ENCODE data around the gene CD34.

Gene CD34

DNA sequence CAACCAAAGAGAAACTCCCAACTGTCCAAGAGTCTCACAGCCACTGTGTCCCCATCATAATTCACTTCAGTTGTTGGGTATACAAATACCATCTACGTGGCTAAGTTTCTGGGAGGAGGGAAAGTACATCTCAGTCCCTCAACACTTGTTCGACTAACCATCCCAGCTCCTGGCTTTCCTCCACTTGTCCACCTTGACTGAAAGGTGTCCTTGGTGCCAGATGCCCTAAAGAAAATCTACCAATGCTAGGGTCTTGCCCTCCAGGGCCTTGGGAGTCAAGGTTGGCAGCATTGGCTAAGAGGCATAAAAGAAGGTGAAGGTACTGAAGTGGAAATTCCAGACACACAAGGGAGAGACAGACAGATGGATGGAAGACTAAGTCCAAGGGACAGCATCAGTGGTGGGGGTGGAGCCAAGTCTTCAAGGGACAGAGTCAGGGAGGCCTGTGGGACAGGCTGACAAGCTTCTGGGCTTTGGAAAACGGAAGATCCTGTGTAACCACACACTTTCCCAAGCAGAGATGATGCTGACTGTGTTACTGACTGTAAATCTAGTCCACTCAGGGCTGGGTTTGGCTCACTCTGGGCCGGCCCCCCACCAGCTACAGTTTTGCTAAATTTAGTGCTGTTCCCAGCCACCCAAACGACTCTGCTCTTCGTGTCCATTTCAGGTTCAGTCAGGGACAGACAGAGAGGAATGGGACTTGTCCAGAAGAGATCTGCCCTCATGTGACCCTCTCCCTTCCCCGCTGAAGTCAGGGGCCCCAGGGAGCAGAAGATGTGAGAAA, 60.1 kb downstream of the CD34 start:
- DNase-seq: no peak

- DNase-seq: no peak
Observed at GRCh38 chr1:207849646-207850045, 61.3 kb downstream of the CD34 start.

DNA sequence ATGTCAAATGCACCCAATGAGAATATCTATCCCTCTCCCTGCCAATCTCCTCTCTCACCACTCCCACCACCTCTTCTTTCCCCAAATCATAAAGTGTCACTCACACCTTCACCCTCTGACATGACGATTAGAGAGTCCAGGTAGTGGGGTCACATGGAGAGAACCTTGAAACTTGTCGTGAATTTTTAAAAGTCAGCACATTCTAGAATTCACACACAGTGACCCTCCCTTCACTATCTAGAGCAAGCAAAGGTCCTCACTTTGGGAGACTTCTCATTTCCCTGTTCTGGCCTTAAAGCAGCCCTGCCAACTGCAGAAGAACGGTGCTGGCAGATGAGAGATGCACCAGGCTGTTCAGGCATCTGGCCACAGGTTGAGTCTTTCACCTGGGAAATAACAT, 61.9 kb downstream of the CD34 start:
- peak; percentile 11 for DNase-seq

DNA sequence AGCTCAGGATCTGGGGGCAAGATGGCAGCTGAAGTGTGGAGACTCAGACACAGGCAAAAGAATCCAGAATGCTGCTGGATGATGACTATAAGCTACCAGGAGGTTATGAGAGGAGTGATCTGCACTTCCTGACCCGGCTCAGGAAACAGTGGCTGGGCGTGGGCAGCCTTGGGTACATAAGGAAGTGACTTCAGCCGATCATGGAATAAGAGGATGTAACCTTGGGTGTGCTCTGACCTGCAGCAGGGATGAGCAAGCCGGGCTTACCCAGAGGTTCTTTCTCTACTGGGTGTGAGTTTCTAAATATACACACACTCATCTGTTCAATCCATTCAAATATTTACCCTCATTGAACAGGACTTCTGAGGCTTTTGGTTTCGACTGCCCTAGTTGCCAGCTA, 62.7 kb downstream of the CD34 start:
- DNase-seq: peak; percentile 98

DNA sequence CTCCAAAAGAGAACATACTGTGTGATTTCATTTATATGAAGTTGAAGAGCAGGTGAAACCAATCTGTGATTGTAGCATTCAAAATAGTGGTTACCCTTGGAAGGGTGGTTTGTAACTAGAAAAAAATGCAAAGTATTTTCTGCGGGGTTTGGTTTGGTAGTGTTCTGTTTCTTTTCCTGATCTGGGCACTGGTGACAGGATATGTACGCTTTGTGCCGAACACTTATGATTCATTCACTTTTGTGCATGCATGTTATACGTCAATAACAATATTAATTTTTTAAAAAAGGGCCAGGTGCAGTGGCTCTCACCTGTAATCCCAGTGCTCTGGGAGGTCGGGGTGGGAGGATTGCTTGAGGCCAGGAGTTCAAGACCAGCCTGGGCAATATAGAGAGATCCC, 63.8 kb downstream of the CD34 start:
- DNase-seq: no peak

DNA sequence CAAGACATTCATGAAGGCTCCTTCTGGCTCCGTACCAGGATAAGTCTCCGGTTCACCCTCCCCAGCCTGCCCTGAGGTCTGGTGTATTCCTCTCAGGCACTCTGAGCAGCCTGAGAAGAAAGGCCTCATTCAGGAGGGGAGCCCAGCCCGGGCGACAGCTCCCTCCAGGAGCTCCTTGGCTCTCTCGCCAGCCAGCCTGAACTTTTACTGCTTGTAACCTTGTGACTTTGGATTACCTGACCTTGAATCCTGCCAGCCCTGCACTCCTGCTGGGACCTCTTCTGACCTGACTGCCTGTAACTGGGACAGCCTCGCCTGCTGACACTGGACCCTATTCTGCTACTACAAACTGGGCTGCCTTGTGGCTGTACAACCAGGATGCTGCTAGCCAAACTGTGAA, 65.8 kb downstream of the CD34 start:
- DNase-seq: no peak

DNA sequence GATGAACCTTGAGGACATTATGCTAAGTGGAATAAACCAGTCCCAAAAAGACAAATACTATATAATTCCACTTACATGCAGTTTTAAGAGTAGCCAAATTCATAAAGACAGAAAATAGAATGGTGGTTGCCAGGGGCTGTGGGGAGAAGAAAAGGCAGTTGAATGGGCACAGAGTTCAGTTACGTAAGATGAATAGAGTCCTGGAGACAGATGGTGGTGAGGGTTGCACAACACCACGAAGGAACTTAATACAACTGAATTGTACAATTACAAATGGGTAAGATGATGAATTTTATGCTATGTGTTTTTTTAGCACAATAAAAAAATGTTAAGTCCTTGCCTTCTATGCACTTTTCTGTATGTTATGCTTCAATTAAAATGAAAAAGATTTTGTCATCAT, 66.6 kb downstream of the CD34 start:
- no peak for DNase-seq

- DNase-seq: no peak
Observed at GRCh38 chr1:207842506-207842905, 68.4 kb downstream of the CD34 start.

- no peak for DNase-seq
Observed at GRCh38 chr1:207841901-207842300, 69.0 kb downstream of the CD34 start.

DNA sequence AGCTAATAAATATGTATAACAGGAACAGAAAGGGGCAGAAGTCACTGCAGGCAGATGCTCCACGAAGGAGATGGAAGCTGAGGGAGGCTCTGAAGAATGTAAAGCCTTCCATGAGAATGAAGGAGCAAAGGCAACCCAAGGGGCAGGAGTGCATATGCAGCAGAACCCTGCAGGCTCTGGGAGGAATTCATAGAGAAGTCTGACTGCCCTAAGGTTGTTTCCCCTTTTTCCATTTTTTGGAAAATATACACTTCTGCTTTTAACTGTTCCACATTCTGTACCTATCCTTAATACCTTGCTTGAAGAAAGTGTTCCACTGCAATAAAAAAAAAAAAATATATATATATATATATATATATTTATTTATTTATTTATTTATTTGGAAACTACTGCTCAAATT, 69.6 kb downstream of the CD34 start:
- DNase-seq: no peak

DNA sequence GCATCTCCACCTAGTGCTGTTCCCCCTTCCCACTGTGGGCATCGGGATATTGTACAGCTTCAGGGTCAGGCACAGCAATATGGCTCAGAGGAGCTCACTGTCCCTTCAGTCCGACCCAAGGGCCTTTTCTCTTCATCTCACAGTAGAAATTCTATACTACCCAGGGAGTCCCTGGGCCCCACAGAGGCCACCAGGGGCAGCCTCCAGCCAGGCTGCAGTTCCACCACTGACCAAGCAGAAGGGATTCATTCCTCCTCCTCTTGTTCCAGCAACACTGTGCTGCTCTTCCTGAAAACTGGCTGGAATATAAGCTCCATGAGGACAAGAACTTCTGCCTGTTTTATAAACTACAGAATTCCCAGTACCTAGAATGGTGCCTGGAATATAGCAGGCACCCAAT, 70.5 kb downstream of the CD34 start:
- no peak for DNase-seq

- no peak for DNase-seq
Observed at GRCh38 chr1:207839083-207839413, 71.9 kb downstream of the CD34 start.

GRCh38 chr1:207838156-207839082, 72.5 kb downstream of the CD34 start:
- DNase-seq: no peak

DNA sequence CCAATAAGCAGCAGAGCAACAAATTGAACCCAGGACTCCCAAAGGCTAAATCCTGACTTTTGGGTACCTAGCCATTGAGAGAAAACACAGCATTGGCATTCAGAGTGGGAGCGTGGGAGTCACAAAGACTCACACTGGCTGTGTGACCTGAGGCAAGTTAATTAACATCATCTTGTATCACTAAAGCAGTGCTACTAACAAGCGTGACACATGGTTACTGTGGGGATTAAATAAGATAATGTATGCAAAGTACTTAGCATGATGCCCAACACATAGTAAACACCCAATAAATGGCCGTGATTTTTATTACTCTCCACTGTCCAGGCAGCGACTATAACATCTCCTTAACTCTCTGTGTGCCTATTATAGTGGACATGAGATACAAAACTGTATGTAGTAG, 73.3 kb downstream of the CD34 start:
- no peak for DNase-seq

GRCh38 chr1:207836591-207837347, 74.2 kb downstream of the CD34 start:
- no peak for DNase-seq

DNA sequence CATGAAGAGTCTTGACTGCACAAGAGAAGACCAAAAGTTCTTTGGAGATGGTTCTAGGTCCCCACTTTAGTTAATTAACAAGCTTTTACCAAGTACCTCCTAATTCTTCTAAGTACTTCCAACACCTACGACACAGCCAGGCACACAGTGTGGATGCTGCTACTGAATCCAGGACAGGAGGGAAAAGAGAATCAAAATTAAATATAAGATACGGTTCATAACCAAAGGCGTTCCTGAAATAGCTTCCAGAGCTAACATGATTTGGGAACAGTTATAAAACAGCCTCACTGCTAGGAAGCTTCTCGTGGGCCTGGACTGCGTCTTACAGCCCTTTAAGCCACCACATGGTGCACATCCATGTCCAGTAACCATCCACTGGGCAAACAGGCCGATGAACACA, 75.0 kb downstream of the CD34 start:
- DNase-seq: no peak

DNA sequence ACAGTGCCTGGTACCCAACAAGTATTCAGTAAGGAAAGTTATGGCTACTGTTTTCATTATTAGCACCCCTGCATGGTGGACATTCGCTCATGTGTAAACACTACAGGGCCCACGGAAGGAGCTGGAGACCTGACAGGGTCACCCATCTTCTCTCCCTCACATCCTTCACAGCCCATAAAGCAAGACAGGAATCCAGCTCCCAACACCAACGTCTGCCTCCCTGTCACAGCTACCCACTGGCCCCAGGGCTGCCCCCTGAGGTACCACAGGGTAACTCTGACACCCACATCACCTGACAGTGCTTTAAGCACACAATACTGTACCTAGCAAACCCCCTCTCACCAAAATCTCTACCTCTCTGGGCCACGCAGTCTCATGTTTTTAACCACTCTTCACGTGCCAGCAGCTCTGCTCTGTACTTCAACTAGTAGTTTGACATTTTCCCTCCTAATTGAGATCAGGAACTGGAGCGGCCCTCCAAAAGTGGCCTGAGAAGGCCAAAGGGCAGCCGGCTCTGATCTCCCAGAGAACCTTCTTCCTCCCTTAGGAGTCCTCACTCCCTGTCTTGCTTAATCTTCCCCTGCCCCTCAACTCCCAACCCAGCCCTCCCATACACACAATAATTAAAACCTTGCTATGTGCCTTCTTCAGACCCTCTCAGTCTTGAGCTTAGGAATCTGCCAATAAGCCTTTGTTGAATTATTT, 76.8 kb downstream of the CD34 start:
- DNase-seq: no peak

- DNase-seq: no peak
Observed at GRCh38 chr1:207833381-207833780, 77.5 kb downstream of the CD34 start.

GRCh38 chr1:207832796-207833195, 78.1 kb downstream of the CD34 start:
- no peak for DNase-seq

- DNase-seq: no peak
Observed at GRCh38 chr1:207831517-207832327, 79.2 kb downstream of the CD34 start.
